Left lung (tissue), 10 donors: Measurements from ENCODE around the gene MEF2C. TPM values are rescaled to one million over a fixed set of nuclear protein-coding genes. Genes with fewer than 3 reads are reported as not detected.

Source experiments
- ATAC-seq: fragments of 200-7000 bp; cut with Tn5 transposase; one replicate; pipeline ENCODE4 v1.9.1; 2020; ENCODE audit warnings: moderate library complexity
- DNase-seq, 4 donors: peaks; one replicate each; pipeline ENCODE4 v3.0.0-alpha.2; 2013 to 2020
- H3K27ac ChIP-seq, 2 donors: fragments of 200-600 bp; sonication (generic) in 1 of 2; one replicate each; pipeline versions ENCODE4 v1.5.0 to v1.8.0; 2020 to 2021
- H3K27me3 ChIP-seq, 2 donors: fragments of 200-600 bp; sonication (generic) in 1 of 2; one replicate each; pipeline versions ENCODE4 v1.5.0 to v1.8.0; 2020 to 2021
- H3K36me3 ChIP-seq, 2 donors: fragments of 200-600 bp; sonication (generic) in 1 of 2; one replicate each; pipeline versions ENCODE4 v1.5.0 to v1.8.0; 2020 to 2021
- H3K4me1 ChIP-seq, 2 donors: fragments of 200-600 bp; one replicate each; pipeline ENCODE4 v1.8.0; 2021
- H3K4me3 ChIP-seq, 2 donors: fragments of 200-600 bp; sonication (generic) in 1 of 2; one replicate each; pipeline versions ENCODE4 v1.5.0 to v1.8.0; 2020 to 2021; ENCODE audit warnings: mild to moderate bottlenecking in 1 of 2
- H3K9me3 ChIP-seq, 2 donors: fragments of 200-600 bp; sonication (generic) in 1 of 2; one replicate each; pipeline versions ENCODE4 v1.5.0 to v1.8.0; 2020 to 2021
- intact Hi-C, 2 donors: fragments of 100-400 bp; cut with DNase I; formaldehyde crosslinking; loops; one replicate each; pipeline versions ENCODE4 v1.11.2 to v1.14.2; 2022
- polyA plus RNA-seq, 6 donors: library from polyadenylated mRNA; unstranded; fragments of 120-200 nt; gene quantifications; one replicate each; pipeline ENCODE4 v1.2.1, GENCODE V29; 2013; ENCODE audit not compliant: insufficient read length in 6 of 6
- total RNA-seq, 2 donors: library from RNA; stranded (reverse); fragmentation: NEBNext Ultra II Directional; extraction: Animal tissue kit (Norgen Biotek cat#: 25700); gene quantifications; one replicate each; pipeline ENCODE4 v1.2.1, GENCODE V29; 2021
- TF ChIP-seq, protein P1 (sequence below), 2 donors: fragments of 200-600 bp; sonication (generic) in 1 of 2; IDR thresholded peaks; one replicate each; pipeline versions ENCODE4 v1.5.0 to v1.8.0; 2021; ENCODE audit warnings: antibody characterized with exemption in 2 of 2
- donor health status: DM: no; HTN: yes; CAD: no.
- donor health status: DM: no; HTN: no; CAD: no.

MEF2C gene
- total and polyA plus RNA-seq, 8 donors, result 45.7 to 97.3 (median 81.5) TPM

DNA sequence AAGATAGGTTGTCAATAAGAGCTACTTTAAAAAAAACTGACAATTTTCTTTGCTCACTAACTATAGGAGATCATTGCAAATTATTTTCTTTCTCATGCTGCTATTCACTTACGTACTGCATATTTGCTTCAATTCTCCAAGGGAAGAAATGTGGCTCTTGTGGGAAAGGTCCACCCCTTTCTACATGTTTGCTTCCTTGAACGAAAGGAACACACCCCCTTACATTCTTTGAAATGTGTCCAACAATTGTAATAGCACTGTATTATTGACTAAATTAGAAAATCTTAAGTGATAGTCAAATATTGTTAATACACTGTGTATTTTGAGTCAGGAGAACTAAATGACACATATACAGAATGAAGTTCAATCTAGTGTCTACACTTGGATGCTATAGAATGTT lies 5.2 kb downstream of the MEF2C start:
- ATAC-seq, result peak; percentile 56
- intact Hi-C loops, result no loop called here

GRCh38 chr5:88876714-88877113 lies 6.3 kb downstream of the MEF2C start:
- no peaks in the 10 kb centered on the region for H3K27me3 ChIP-seq
- intact Hi-C loops, result no loop called here
- no peak for ATAC-seq
- H3K36me3 ChIP-seq, result no peaks in the 10 kb centered on the region
- TF ChIP-seq, protein P1, sequence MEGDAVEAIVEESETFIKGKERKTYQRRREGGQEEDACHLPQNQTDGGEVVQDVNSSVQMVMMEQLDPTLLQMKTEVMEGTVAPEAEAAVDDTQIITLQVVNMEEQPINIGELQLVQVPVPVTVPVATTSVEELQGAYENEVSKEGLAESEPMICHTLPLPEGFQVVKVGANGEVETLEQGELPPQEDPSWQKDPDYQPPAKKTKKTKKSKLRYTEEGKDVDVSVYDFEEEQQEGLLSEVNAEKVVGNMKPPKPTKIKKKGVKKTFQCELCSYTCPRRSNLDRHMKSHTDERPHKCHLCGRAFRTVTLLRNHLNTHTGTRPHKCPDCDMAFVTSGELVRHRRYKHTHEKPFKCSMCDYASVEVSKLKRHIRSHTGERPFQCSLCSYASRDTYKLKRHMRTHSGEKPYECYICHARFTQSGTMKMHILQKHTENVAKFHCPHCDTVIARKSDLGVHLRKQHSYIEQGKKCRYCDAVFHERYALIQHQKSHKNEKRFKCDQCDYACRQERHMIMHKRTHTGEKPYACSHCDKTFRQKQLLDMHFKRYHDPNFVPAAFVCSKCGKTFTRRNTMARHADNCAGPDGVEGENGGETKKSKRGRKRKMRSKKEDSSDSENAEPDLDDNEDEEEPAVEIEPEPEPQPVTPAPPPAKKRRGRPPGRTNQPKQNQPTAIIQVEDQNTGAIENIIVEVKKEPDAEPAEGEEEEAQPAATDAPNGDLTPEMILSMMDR (IDR thresholded peaks at IDR 0.05), result no peak
- no peak for DNase-seq
- H3K4me3 ChIP-seq, result no peak overlapping the region
- peaks cover 0 to 66% of the 10 kb centered on the region in 2 donors for H3K4me1 ChIP-seq
- no peaks in the 10 kb centered on the region for H3K9me3 ChIP-seq
- H3K27ac ChIP-seq, result peak overlapping the region in 1 of 2 donors; percentile 20

More for the DNA sequence above, 5.2 kb downstream of the MEF2C start:
- H3K9me3 ChIP-seq, result no peaks in the 10 kb centered on the region
- DNase-seq, result peak in 1 of 4 donors; percentile 40
- H3K4me1 ChIP-seq, result peaks cover 0 to 72% of the 10 kb centered on the region in 2 donors
- no peaks in the 10 kb centered on the region for H3K36me3 ChIP-seq
- H3K27ac ChIP-seq, result peak overlapping the region; percentile 14 to 64
- TF ChIP-seq, protein P1 (IDR thresholded peaks at IDR 0.05), result no peak
- no peaks in the 10 kb centered on the region for H3K27me3 ChIP-seq
- H3K4me3 ChIP-seq, result no peak overlapping the region

GRCh38 chr5:88875341-88876234 lies 7.4 kb downstream of the MEF2C start:
- H3K4me1 ChIP-seq, result peaks cover 0 to 57% of the 10 kb centered on the region in 2 donors
- intact Hi-C loops, result no loop called here

GRCh38 chr5:88873447-88873846 lies 9.5 kb downstream of the MEF2C start:
- TF ChIP-seq, protein P1 (IDR thresholded peaks at IDR 0.05), result no peak
- Histone ChIP-seq H3K27ac (no peak overlapping the region), H3K4me1 (peaks cover 0 to 35% of the 10 kb centered on the region in 2 donors), H3K4me3 (no peak overlapping the region), H3K36me3 (no peaks in the 10 kb centered on the region), H3K27me3 (no peaks in the 10 kb centered on the region), H3K9me3 (no peaks in the 10 kb centered on the region)
- ATAC-seq (no peak), DNase-seq (no peak)
- intact Hi-C loops, result no loop called here

More at GRCh38 chr5:88875341-88876234, 7.4 kb downstream of the MEF2C start:
- H3K4me3 ChIP-seq, result no peak overlapping the region
- TF ChIP-seq, protein P1 (IDR thresholded peaks at IDR 0.05), result no peak
- H3K9me3 ChIP-seq, result no peaks in the 10 kb centered on the region
- H3K27me3 ChIP-seq, result no peaks in the 10 kb centered on the region
- ATAC-seq (peak; percentile 55), DNase-seq (no peak)
- H3K27ac ChIP-seq, result peak overlapping the region in 1 of 2 donors; percentile 20
- H3K36me3 ChIP-seq, result no peaks in the 10 kb centered on the region

- DNase-seq, result no peak
- Histone ChIP-seq H3K9me3 (no peaks in the 10 kb centered on the region), H3K36me3 (no peaks in the 10 kb centered on the region), H3K4me1 (peaks cover 0 to 31% of the 10 kb centered on the region in 2 donors), H3K27ac (no peak overlapping the region), H3K4me3 (no peak overlapping the region), H3K27me3 (no peaks in the 10 kb centered on the region)
- ATAC-seq, result no peak
- intact Hi-C loops, result no loop called here
- TF ChIP-seq, protein P1 (IDR thresholded peaks at IDR 0.05), result no peak
These were observed 10.0 kb downstream of the MEF2C start for GRCh38 chr5:88872971-88873370.
